ENCODE measurements around the gene SAMD9. TPM values are rescaled to one million over a fixed set of nuclear protein-coding genes. Genes with fewer than 3 reads are reported as not detected.
"Not testable (repeated sequence)": the region's sequence is repeated elsewhere in the genome, so short reads cannot be mapped to it uniquely, and the experiment has no call there.

SAMD9 gene
- total RNA-seq, 1 experiment from 2014 or later, result not detected

GRCh38 chr7:93060025-93060424 lies 57.8 kb downstream of the SAMD9 start:
- no peak for TF ChIP-seq CTCF (conservative IDR thresholded peaks at IDR 0.05)
- DNase-seq, result no peak
- Histone ChIP-seq H3K79me2 (ENCODE audit: insufficient read depth, low read length) (no peaks in the 10 kb centered on the region), H3T11ph (ENCODE audit: low read length) (no peak overlapping the region), H4K5ac (ENCODE audit: insufficient read length, low read depth, low read length) (no peak overlapping the region), H4K8ac (replicated peaks; ENCODE audit: insufficient read length, low read depth, low read length) (no peak overlapping the region), H2AFZ (ENCODE audit: low read length) (no peak overlapping the region), H3K18ac (ENCODE audit: insufficient read length, low read depth, low read length) (no peak overlapping the region), H3K9me3 (ENCODE audit: control insufficient read depth, low read depth, low read length) (no peaks in the 10 kb centered on the region), H2AK5ac (ENCODE audit: insufficient read length, low read length) (no peak overlapping the region), H2BK12ac (ENCODE audit: insufficient read length, low read depth, low read length) (no peak overlapping the region), H3K23me2 (ENCODE audit: insufficient read length, low read depth, low read length, poor library complexity, severe bottlenecking) (no peaks in the 10 kb centered on the region), H4K20me1 (ENCODE audit: control insufficient read depth, insufficient read depth, insufficient read length) (no peaks in the 10 kb centered on the region), H2BK5ac (ENCODE audit: insufficient read length, low read length) (no peak overlapping the region), H3K27me3 (ENCODE audit: insufficient read depth, low read length) (no peaks in the 10 kb centered on the region), H3K9ac (ENCODE audit: extremely low read depth, insufficient read length, low read length) (no peak overlapping the region), H3K56ac (ENCODE audit: insufficient read length, low read depth, low read length) (no peak overlapping the region), H3K14ac (ENCODE audit: insufficient read depth, low read length) (no peak overlapping the region), H3K4ac (ENCODE audit: low read depth, low read length) (no peak overlapping the region), H2BK15ac (ENCODE audit: low read depth, low read length) (no peak overlapping the region), H2BK20ac (ENCODE audit: low read depth, low read length, poor library complexity, severe bottlenecking) (no peak overlapping the region), H4K91ac (ENCODE audit: insufficient read length, low read depth, low read length) (no peak overlapping the region), H2BK120ac (ENCODE audit: low read depth, low read length, poor library complexity, severe bottlenecking) (no peak overlapping the region), H3K4me1 (ENCODE audit: insufficient read depth, low read length) (no peaks in the 10 kb centered on the region), H3K79me1 (ENCODE audit: insufficient read depth, low read depth, low read length, poor library complexity, severe bottlenecking) (no peaks in the 10 kb centered on the region), H3K4me2 (ENCODE audit: insufficient read depth, insufficient read length, low read length) (no peak overlapping the region), H3K23ac (ENCODE audit: insufficient read length, low read depth, low read length) (no peak overlapping the region), H3K27ac (ENCODE audit: insufficient read length, low read depth, low read length) (no peak overlapping the region)
- Mint-ChIP-seq H3K27ac (no peak overlapping the region), H3K4me1 (no peaks in the 10 kb centered on the region), H3K36me3 (ENCODE audit: insufficient read depth in 1 of 3, low read depth in 3 of 3) (no peaks in the 10 kb centered on the region), H3K9me3 (no peaks in the 10 kb centered on the region), H3K4me3 (no peak overlapping the region), H3K27me3 (ENCODE audit: low read depth) (peaks cover 6% of the 10 kb centered on the region)
- WGBS (ENCODE audit: extremely low coverage, insufficient read length, low lambda C conversion rate), result no CpG with 5 or more reads among the region's 6 CpGs

- H3K56ac ChIP-seq (ENCODE audit: insufficient read length, low read depth, low read length); H3K9me3 Mint-ChIP-seq; H3K4me1 ChIP-seq (ENCODE audit: insufficient read depth, low read length); H3T11ph ChIP-seq (ENCODE audit: low read length); H2AK5ac ChIP-seq (ENCODE audit: insufficient read length, low read length); H2AFZ ChIP-seq (ENCODE audit: low read length); H3K18ac ChIP-seq (ENCODE audit: insufficient read length, low read depth, low read length); H2BK20ac ChIP-seq (ENCODE audit: low read depth, low read length, poor library complexity, severe bottlenecking); H3K14ac ChIP-seq (ENCODE audit: insufficient read depth, low read length); H3K79me1 ChIP-seq (ENCODE audit: insufficient read depth, low read depth, low read length, poor library complexity, severe bottlenecking); H4K91ac ChIP-seq (ENCODE audit: insufficient read length, low read depth, low read length); H2BK12ac ChIP-seq (ENCODE audit: insufficient read length, low read depth, low read length); H3K4me1 Mint-ChIP-seq; H3K9me3 ChIP-seq (ENCODE audit: control insufficient read depth, low read depth, low read length); H3K27ac ChIP-seq (ENCODE audit: insufficient read length, low read depth, low read length); H3K27me3 Mint-ChIP-seq (ENCODE audit: low read depth); H3K4ac ChIP-seq (ENCODE audit: low read depth, low read length); H3K23me2 ChIP-seq (ENCODE audit: insufficient read length, low read depth, low read length, poor library complexity, severe bottlenecking); H2BK5ac ChIP-seq (ENCODE audit: insufficient read length, low read length); H3K79me2 ChIP-seq (ENCODE audit: insufficient read depth, low read length); H4K8ac ChIP-seq (replicated peaks; ENCODE audit: insufficient read length, low read depth, low read length); H3K27ac Mint-ChIP-seq; H4K5ac ChIP-seq (ENCODE audit: insufficient read length, low read depth, low read length); H3K9ac ChIP-seq (ENCODE audit: extremely low read depth, insufficient read length, low read length); H2BK15ac ChIP-seq (ENCODE audit: low read depth, low read length); DNase-seq; H3K36me3 Mint-ChIP-seq (ENCODE audit: insufficient read depth in 1 of 3, low read depth in 3 of 3); H4K20me1 ChIP-seq (ENCODE audit: control insufficient read depth, insufficient read depth, insufficient read length); H2BK120ac ChIP-seq (ENCODE audit: low read depth, low read length, poor library complexity, severe bottlenecking); H3K23ac ChIP-seq (ENCODE audit: insufficient read length, low read depth, low read length); H3K4me2 ChIP-seq (ENCODE audit: insufficient read depth, insufficient read length, low read length); H3K27me3 ChIP-seq (ENCODE audit: insufficient read depth, low read length); H3K4me3 Mint-ChIP-seq: not testable (repeated sequence)
- WGBS (ENCODE audit: extremely low coverage, insufficient read length, low lambda C conversion rate), result no CpG with 5 or more reads among the region's 1 CpG
Measured at GRCh38 chr7:93056621-93057020, 61.2 kb downstream of the SAMD9 start.

Data from H9 (cell line).